ENCODE measurements around the gene MOCS3.

The MOCS3 gene

DNA sequence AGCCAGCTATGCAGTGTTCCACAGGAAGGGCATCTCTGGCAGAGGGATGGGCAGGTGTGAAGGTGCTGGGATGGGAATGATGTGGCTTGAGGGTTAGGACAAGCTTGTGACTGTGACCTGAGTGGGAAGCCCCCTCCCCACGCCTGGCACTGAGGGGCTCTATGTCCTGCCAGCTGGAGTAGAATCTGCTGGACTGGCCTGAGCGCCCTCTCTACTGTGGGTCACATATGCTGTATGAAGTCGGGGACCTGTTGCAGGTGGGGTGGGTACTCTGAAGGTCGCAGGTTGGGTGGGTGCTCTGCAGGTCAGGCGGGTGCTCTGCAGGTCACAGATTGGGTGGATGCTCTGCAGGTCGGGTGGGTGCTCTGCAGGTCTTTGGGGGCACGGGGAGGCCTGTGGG is 44.0 kb downstream of the MOCS3 start:
- Histone ChIP-seq H3K4me3 (no peak overlapping the region), H3K27ac (no peak overlapping the region)
- no peak for DNase-seq (ENCODE audit: low spot score)
- no peak for TF ChIP-seq CTCF (IDR thresholded peaks at IDR 0.05)

GRCh38 chr20:51003753-51004152 is 45.1 kb downstream of the MOCS3 start:
- no peak for TF ChIP-seq CTCF (IDR thresholded peaks at IDR 0.05)
- no peak for DNase-seq (ENCODE audit: low spot score)
- Histone ChIP-seq H3K27ac (no peak overlapping the region), H3K4me3 (no peak overlapping the region)

DNA sequence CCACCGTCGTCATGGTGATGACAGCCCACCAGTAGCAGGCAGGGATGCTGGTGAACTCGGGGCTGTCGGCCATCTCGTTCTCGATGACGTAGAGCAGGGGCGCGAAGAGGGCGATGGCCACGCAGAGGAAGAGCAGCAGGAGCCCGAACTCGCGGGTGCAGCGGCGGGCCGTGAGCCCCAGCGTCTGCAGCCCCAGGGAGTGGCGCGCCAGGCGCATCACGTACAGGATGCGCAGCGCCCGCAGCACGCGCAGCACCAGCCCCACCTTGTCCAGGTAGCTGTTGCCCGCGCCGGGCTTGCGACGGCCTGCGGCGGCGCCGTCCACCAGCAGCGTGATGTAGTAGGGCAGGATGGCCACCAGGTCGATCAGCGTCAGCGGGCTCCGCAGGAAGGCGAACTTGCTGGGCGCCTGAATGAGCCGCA is 45.7 kb downstream of the MOCS3 start:
- DNase-seq (ENCODE audit: low spot score): no peak
- Histone ChIP-seq H3K27ac (no peak overlapping the region), H3K4me3 (no peak overlapping the region)
- TF ChIP-seq CTCF (IDR thresholded peaks at IDR 0.05): no peak

- DNase-seq (ENCODE audit: low spot score): no peak
- H3K27ac ChIP-seq: no peak overlapping the region
- no peak overlapping the region for H3K4me3 ChIP-seq
- no peak for TF ChIP-seq CTCF (IDR thresholded peaks at IDR 0.05)
Measured at GRCh38 chr20:51004781-51005180, 46.2 kb downstream of the MOCS3 start.

DNA sequence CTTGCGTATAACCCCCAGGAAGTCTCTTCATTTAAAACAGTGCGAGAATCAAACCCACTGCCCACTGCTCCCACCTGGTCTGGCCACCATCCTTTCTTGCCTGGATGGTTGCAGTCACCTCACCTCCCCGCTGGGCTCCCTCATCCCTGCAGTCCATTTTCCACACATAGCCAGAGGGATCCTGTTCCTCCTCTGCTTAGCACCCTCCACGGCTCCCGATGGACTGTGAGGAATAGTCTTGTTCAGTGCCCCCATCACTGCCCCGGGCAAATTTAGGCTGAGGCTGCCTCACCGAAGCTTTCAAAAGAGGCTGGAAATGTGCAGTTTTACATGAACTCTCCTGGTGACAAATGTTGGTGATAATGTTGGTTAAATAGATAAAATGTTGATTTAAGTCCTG is 46.6 kb downstream of the MOCS3 start:
- TF ChIP-seq CTCF (IDR thresholded peaks at IDR 0.05): no peak
- DNase-seq (ENCODE audit: low spot score): no peak

DNA sequence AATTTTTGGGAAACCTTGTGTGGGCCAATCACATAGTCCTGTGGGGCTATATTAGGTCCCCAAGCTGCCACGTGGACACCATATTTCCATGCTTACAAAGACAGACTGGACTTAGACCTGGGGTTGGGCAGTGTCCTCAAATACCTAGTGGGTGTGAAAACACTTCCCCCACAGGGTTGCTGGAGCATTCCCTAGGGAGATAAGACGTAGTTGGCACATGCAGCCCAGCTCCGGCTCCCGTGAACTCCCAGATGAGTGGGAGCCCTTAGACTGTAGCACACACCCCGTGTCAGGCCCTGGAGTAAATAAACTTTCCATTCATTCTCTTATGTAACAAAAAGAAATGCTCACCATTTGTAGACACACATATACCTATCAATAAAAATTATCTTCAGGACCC is 50.1 kb downstream of the MOCS3 start:
- H3K27ac ChIP-seq: no peak overlapping the region
- no peak overlapping the region for H3K4me3 ChIP-seq
- TF ChIP-seq CTCF (IDR thresholded peaks at IDR 0.05): no peak
- DNase-seq (ENCODE audit: low spot score): no peak

More for the DNA sequence above, 46.6 kb downstream of the MOCS3 start:
- H3K4me3 ChIP-seq: no peak overlapping the region
- H3K27ac ChIP-seq: no peak overlapping the region

- no peak for TF ChIP-seq CTCF (IDR thresholded peaks at IDR 0.05)
- no peak for DNase-seq (ENCODE audit: low spot score)
- Histone ChIP-seq H3K4me3 (no peak overlapping the region), H3K27ac (no peak overlapping the region)
Measured at GRCh38 chr20:51009303-51010042, 50.9 kb downstream of the MOCS3 start.
